ENCODE data around the gene LAP3.
"Not testable (repeated sequence)": the region's sequence is repeated elsewhere in the genome, so short reads cannot be mapped to it uniquely, and the experiment has no call there.

Gene LAP3

DNA sequence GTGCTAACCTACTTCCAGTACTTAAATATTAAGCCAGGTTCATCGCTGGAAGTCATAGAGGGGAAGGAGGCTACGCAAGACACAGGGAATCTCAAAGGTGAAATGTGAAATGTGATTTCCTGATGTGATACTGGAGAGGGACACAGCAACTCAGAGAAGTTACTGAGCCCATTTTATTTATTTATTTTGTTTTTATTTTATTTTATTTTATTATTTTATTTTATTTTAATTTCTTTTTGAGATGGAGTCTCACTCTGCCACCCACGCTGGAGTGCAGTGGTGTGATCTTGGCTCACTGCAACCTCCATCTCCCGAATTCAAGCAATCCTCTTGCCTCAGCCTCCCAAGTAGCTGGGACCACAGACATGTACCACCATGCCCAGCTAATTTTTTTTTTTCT, 42.3 kb upstream of the LAP3 start:
- Histone ChIP-seq H3K4me1 (ENCODE audit: insufficient read depth, low read length) (no peaks in the 10 kb centered on the region), H4K20me1 (ENCODE audit: insufficient read depth, low read length) (no peaks in the 10 kb centered on the region), H3K27me3 (ENCODE audit: insufficient read depth, low read length, poor library complexity) (no peaks in the 10 kb centered on the region), H2AFZ (ENCODE audit: low read depth, low read length) (no peak overlapping the region), H3K9me3 (ENCODE audit: insufficient read depth, low read length, severe bottlenecking) (no peaks in the 10 kb centered on the region), H3K36me3 (ENCODE audit: insufficient read depth, low read length) (no peaks in the 10 kb centered on the region), H3K4me2 (ENCODE audit: insufficient read depth, low read length) (no peak overlapping the region), H3K27ac (ENCODE audit: low read length) (no peak overlapping the region), H3K4me3 (ENCODE audit: low read depth in 1 of 2, low read length in 2 of 2) (no peak overlapping the region), H3K79me2 (ENCODE audit: insufficient read depth, low read length) (no peaks in the 10 kb centered on the region), H3K9ac (ENCODE audit: low read depth, low read length) (no peak overlapping the region)
- no peak for TF ChIP-seq EZH2 (IDR thresholded peaks at IDR 0.05; ENCODE audit: borderline replicate concordance, low read depth, low read length, severe bottlenecking)
- TF ChIP-seq, protein P1, sequence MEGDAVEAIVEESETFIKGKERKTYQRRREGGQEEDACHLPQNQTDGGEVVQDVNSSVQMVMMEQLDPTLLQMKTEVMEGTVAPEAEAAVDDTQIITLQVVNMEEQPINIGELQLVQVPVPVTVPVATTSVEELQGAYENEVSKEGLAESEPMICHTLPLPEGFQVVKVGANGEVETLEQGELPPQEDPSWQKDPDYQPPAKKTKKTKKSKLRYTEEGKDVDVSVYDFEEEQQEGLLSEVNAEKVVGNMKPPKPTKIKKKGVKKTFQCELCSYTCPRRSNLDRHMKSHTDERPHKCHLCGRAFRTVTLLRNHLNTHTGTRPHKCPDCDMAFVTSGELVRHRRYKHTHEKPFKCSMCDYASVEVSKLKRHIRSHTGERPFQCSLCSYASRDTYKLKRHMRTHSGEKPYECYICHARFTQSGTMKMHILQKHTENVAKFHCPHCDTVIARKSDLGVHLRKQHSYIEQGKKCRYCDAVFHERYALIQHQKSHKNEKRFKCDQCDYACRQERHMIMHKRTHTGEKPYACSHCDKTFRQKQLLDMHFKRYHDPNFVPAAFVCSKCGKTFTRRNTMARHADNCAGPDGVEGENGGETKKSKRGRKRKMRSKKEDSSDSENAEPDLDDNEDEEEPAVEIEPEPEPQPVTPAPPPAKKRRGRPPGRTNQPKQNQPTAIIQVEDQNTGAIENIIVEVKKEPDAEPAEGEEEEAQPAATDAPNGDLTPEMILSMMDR (IDR thresholded peaks at IDR 0.05; ENCODE audit: borderline replicate concordance, extremely low read depth, low read length, poor library complexity, severe bottlenecking) = no peak
- DNase-seq (no peak), ATAC-seq (ENCODE audit: insufficient read depth, low read depth) (no peak)

DNA sequence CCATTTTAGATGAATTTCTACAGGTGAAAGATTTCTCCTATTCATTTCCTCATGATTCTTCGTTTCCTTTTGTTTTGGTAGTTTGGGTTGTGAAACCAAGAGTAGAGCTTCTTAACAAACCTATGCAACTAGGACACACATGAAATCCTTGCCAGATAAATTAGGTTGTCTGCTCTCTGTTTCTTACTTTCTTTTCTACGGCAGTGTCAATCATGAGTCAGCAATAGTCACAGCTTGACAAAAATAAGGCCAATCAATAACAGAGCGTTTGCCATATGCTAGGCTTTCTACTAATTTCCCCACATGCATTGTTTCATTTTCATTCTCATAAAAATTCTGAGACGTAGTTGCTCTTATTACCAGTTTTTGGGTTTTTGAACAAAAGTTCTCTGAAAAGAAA, 41.8 kb upstream of the LAP3 start:
- Histone ChIP-seq H3K4me2 (ENCODE audit: insufficient read depth, low read length) (no peak overlapping the region), H4K20me1 (ENCODE audit: insufficient read depth, low read length) (no peaks in the 10 kb centered on the region), H3K4me3 (ENCODE audit: low read depth in 1 of 2, low read length in 2 of 2) (no peak overlapping the region), H2AFZ (ENCODE audit: low read depth, low read length) (no peak overlapping the region), H3K9me3 (ENCODE audit: insufficient read depth, low read length, severe bottlenecking) (no peaks in the 10 kb centered on the region), H3K27ac (ENCODE audit: low read length) (no peak overlapping the region), H3K9ac (ENCODE audit: low read depth, low read length) (no peak overlapping the region), H3K36me3 (ENCODE audit: insufficient read depth, low read length) (no peaks in the 10 kb centered on the region), H3K27me3 (ENCODE audit: insufficient read depth, low read length, poor library complexity) (peaks cover 1% of the 10 kb centered on the region), H3K4me1 (ENCODE audit: insufficient read depth, low read length) (no peaks in the 10 kb centered on the region), H3K79me2 (ENCODE audit: insufficient read depth, low read length) (no peaks in the 10 kb centered on the region)
- no peak for ATAC-seq (ENCODE audit: insufficient read depth, low read depth)
- TF ChIP-seq, protein P1 (IDR thresholded peaks at IDR 0.05; ENCODE audit: borderline replicate concordance, extremely low read depth, low read length, poor library complexity, severe bottlenecking) = no peak
- no peak for TF ChIP-seq EZH2 (IDR thresholded peaks at IDR 0.05; ENCODE audit: borderline replicate concordance, low read depth, low read length, severe bottlenecking)
- no peak for DNase-seq

DNA sequence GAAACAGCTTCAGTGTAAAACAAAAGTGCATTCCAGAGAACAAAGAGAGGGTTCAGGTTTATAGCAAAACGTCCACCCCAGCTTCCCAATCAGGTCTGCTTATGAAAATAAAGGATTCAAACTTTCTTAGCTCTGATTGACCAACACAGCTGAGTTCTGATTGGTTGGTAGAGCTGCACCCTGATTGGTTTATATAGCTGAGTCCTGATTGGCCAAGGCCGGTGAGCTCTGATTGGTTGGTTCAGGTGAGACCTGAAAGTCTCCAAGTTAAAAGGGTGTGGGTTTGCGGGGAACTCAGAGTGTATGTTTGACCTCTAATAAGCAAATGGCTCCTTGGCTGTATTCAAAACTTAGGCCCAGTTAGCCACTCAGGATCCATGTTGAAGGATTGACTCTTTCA, 41.1 kb upstream of the LAP3 start:
- Histone ChIP-seq H3K4me3 (ENCODE audit: low read depth in 1 of 2, low read length in 2 of 2) (no peak overlapping the region), H4K20me1 (ENCODE audit: insufficient read depth, low read length) (no peaks in the 10 kb centered on the region), H3K4me2 (ENCODE audit: insufficient read depth, low read length) (no peak overlapping the region), H3K27ac (ENCODE audit: low read length) (no peak overlapping the region), H3K79me2 (ENCODE audit: insufficient read depth, low read length) (no peaks in the 10 kb centered on the region), H3K9me3 (ENCODE audit: insufficient read depth, low read length, severe bottlenecking) (no peaks in the 10 kb centered on the region), H3K27me3 (ENCODE audit: insufficient read depth, low read length, poor library complexity) (peaks cover 3% of the 10 kb centered on the region), H3K9ac (ENCODE audit: low read depth, low read length) (no peak overlapping the region), H3K36me3 (ENCODE audit: insufficient read depth, low read length) (no peaks in the 10 kb centered on the region), H2AFZ (ENCODE audit: low read depth, low read length) (no peak overlapping the region), H3K4me1 (ENCODE audit: insufficient read depth, low read length) (no peaks in the 10 kb centered on the region)
- TF ChIP-seq EZH2 (IDR thresholded peaks at IDR 0.05; ENCODE audit: borderline replicate concordance, low read depth, low read length, severe bottlenecking) = no peak
- TF ChIP-seq, protein P1 (IDR thresholded peaks at IDR 0.05; ENCODE audit: borderline replicate concordance, extremely low read depth, low read length, poor library complexity, severe bottlenecking) = no peak
- DNase-seq (no peak), ATAC-seq (ENCODE audit: insufficient read depth, low read depth) (no peak)

DNA sequence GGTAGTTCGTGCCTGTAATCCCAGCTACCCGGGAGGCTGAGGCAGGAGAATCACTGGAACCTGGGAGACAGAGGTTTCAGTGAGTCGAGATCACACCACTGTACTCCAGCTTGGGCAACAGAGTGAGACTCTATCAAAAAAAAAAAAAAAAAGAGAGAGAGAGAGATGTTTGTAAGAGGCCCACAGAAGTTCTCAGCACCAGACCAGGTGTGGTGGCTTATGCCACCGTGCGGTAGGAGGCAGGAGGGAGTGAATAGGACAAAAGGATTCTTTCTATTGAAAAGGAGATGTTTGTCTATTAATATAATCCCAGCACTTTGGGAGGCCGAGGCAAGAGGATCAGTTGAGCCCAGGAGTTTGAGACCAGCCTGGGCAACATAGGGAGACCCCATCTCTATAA, 39.9 kb upstream of the LAP3 start:
- not testable (repeated sequence) for H3K27me3 ChIP-seq (ENCODE audit: insufficient read depth, low read length, poor library complexity); DNase-seq; H3K27ac ChIP-seq (ENCODE audit: low read length); H3K4me2 ChIP-seq (ENCODE audit: insufficient read depth, low read length); H3K36me3 ChIP-seq (ENCODE audit: insufficient read depth, low read length); H2AFZ ChIP-seq (ENCODE audit: low read depth, low read length); H3K9me3 ChIP-seq (ENCODE audit: insufficient read depth, low read length, severe bottlenecking); ATAC-seq (ENCODE audit: insufficient read depth, low read depth); H4K20me1 ChIP-seq (ENCODE audit: insufficient read depth, low read length); H3K4me3 ChIP-seq (ENCODE audit: low read depth in 1 of 2, low read length in 2 of 2); H3K4me1 ChIP-seq (ENCODE audit: insufficient read depth, low read length); H3K79me2 ChIP-seq (ENCODE audit: insufficient read depth, low read length); H3K9ac ChIP-seq (ENCODE audit: low read depth, low read length)

Data from DND-41 (cell line).